GM12878 (cell line): Measurements from ENCODE around the gene METTL27. TPM values are rescaled to one million over a fixed set of nuclear protein-coding genes. Genes with fewer than 3 reads are reported as not detected.

ENCODE experiments used
- CHD2 ChIP-seq: IDR thresholded peaks from 2 replicates; pipeline ENCODE4 v1.6.1; 2011; ENCODE audit warnings: low read depth, low read length, improper control_type of control experiment, borderline replicate concordance
- EGR1 ChIP-seq, 2 experiments: IDR thresholded peaks; 1 replicate in 1 of 2; 2 replicates in 1 of 2; pipeline ENCODE4 v1.6.1; 2011 to 2012; ENCODE audit warnings: low read depth in 2 of 2, low read length in 2 of 2, borderline replicate concordance in 1 of 2, mild to moderate bottlenecking in 1 of 2, moderate library complexity in 1 of 2
- PRDM15 ChIP-seq: fragments of 450-650 bp; formaldehyde crosslinking; IDR thresholded peaks from 2 replicates; pipeline ENCODE4 v1.4.0; 2020; ENCODE audit warnings: mild to moderate bottlenecking, moderate library complexity
- RAD21 ChIP-seq: IDR thresholded peaks from 2 replicates; pipeline ENCODE4 v1.6.1; 2011; ENCODE audit warnings: mild to moderate bottlenecking, low read depth, low read length, moderate library complexity; ENCODE audit not compliant: insufficient read depth
- RELA ChIP-seq: fragments of 450-650 bp; IDR thresholded peaks from 2 replicates; pipeline ENCODE4 v1.8.0; 2014; ENCODE audit warnings: borderline replicate concordance; ENCODE audit not compliant: partially characterized antibody
- SMC3 ChIP-seq: IDR thresholded peaks from 2 replicates; pipeline ENCODE4 v1.6.1; 2011; ENCODE audit warnings: low read length, improper control_type of control experiment, borderline replicate concordance
- polyA plus RNA-seq, 11 experiments: library from polyadenylated mRNA; depleted of rRNA in 4 of 11; unstranded in 6 of 11; stranded (reverse) in 5 of 11; fragments of >200 nt; fragmentation: Nextera tagmentation in 4 of 11; fragmentation: Illumina TruSeq in 1 of 11; extraction: Ambion mirVana in 4 of 11; extraction: Trizol in 1 of 11; gene quantifications; 1 replicate in 1 of 11; 2 replicates in 10 of 11; pipeline versions ENCODE4 v1.2.1 to v1.2.3, GENCODE V29; 2011 to 2016; ENCODE audit warnings: inconsistent platforms in 2 of 11, missing spikeins in 2 of 11, low read depth in 1 of 11
- total RNA-seq, 4 experiments: library from RNA; depleted of rRNA in 3 of 4; stranded (reverse); fragments of >200 nt in 3 of 4; fragmentation: Illumina TruSeq in 1 of 4; extraction: Trizol in 1 of 4; gene quantifications; 2 replicates each; pipeline versions ENCODE4 v1.2.1 to v1.2.3, GENCODE V29; 2013 to 2021

The METTL27 gene
- total and polyA plus RNA-seq, 10 of the 15 experiments (the other 5 are each of a cell fraction or from before 2014, with no cell fraction given) = 0.10 to 3.4 (median 0.68) TPM

GRCh38 chr7:73865738-73866445, 23.6 kb upstream of the METTL27 start (continued):
- TF ChIP-seq PRDM15 (CRISPR knock-in tag) (no peak), CHD2 (no peak), EGR1 (IDR thresholded peaks at IDR 0.05; ENCODE audit: borderline replicate concordance in 1 of 2, low read depth in 2 of 2, low read length in 2 of 2) (no peak), RELA (no peak), RAD21 (peak; percentile 81), SMC3 (peak; percentile 42; the same call in 1 of the 2 replicates)
- TF ChIP-seq, all 136 proteins: peak for 3
